GM19324 (cell line): ENCODE measurements around the gene CDC42BPB.

Experiments used
- ATAC-seq: cut with Tn5 transposase; IDR thresholded peaks from one replicate; pipeline ENCODE4 v1.9.1; 2021; ENCODE audit warnings: mild to moderate bottlenecking, moderate library complexity; ENCODE audit not compliant: unreplicated experiment, low FRiP score

Gene CDC42BPB

DNA sequence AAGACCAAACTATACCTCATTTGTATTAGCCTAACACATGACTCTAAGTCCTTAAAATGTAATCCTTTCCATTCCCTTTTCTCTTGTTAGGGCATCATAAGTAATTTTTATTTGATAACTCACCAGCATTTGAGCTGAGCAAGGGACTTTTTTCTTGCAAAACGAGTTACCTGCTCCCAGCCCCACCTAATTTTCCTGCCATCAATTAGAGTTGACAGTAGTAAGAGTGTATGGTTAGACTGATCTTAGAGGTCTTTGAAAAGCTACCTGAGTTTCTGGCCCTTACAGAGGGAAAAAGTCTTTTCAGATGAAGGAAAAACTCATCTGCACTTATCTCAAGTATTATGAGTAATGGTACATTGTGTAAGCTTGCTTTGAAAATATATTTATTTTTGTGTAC is 168.6 kb downstream of the CDC42BPB start:
- ATAC-seq = no peak

DNA sequence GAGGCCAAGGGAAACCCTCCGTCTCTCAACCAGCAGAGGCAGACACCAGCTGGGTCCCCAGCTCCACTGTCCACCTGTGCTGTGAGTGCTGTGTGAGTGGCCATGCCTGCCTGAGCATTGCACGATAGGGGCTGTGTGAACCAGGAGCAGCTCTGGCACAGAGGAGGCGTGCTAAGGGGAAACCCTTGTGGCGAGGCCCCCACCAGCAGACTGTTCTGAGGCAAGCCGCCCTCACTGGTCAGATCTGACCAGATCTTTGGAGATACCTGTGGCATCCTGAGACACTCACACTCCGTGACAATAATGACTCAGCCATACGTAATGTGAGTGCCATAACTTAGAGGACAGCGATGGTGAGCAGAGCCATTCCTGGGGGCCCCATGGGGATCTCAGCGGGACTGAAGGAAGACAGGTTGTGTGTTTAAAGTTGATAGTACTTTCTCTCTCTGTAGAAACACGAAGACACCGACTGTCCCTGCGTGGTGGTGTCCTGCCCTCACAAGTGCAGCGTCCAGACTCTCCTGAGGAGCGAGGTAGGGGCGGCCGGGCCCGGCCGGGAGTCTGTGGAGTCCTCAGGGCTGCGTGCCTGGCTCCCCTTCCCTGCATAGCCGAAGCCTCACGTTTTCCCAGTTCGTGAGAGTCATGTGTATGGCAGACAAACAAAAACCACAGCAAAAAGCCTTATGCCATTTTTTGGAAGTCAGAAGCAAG is 171.5 kb downstream of the CDC42BPB start:
- ATAC-seq = no peak

- ATAC-seq = no peak
Observed at GRCh38 chr14:102883554-102883953, 173.8 kb downstream of the CDC42BPB start.

GRCh38 chr14:102883089-102883541 is 174.2 kb downstream of the CDC42BPB start:
- no peak for ATAC-seq
